ENCODE measurements around the gene TINCR.

DNA sequence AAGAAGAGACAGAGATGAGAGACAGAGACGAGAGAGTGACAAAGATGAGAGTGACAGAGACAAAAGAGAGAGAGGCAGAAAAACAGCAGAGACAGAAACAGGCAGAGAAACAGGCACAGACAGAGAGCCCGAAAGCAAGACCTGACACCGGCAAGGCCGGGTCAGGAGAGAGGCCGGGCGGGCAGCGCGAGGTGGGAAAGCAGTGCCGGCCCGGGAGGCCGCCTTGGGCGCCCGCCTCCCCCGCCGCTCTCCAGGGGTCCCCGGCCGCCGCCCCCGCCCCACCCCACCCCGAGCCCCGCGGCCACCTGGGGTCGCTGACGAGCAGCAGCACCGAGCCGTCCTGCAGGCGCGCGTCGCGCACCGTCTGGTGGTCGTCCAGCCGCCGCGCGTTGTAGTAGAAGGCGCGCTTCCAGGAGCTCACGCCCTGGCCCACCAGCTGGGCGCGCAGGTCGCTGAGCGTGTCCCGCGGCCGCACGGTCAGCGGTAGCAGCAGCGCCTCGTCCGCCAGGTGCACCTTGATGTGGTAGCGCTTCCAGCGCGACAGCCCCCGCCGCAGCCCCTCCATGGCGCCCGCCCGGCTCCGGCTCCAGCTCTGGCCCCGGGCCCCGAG, at the start of gene TINCR:
- TF ChIP-seq CTCF (conservative IDR thresholded peaks at IDR 0.05; ENCODE audit: low read length) (no peak), EZH2phosphoT487 (IDR thresholded peaks at IDR 0.05; ENCODE audit: borderline replicate concordance, low read depth, low read length) (no peak)

All from OCI-LY7 (cell line).